CD4-positive, alpha-beta T cell treated with Interferon gamma for 1 hour (primary cell): ENCODE results near the gene CAMK2A.

Experiments used
- DNase-seq: peaks from one replicate; pipeline ENCODE4 v3.0.0-alpha.2; 2020

CAMK2A gene

GRCh38 chr5:150315245-150315644, 25.7 kb upstream of the CAMK2A start:
- DNase-seq: no peak

DNA sequence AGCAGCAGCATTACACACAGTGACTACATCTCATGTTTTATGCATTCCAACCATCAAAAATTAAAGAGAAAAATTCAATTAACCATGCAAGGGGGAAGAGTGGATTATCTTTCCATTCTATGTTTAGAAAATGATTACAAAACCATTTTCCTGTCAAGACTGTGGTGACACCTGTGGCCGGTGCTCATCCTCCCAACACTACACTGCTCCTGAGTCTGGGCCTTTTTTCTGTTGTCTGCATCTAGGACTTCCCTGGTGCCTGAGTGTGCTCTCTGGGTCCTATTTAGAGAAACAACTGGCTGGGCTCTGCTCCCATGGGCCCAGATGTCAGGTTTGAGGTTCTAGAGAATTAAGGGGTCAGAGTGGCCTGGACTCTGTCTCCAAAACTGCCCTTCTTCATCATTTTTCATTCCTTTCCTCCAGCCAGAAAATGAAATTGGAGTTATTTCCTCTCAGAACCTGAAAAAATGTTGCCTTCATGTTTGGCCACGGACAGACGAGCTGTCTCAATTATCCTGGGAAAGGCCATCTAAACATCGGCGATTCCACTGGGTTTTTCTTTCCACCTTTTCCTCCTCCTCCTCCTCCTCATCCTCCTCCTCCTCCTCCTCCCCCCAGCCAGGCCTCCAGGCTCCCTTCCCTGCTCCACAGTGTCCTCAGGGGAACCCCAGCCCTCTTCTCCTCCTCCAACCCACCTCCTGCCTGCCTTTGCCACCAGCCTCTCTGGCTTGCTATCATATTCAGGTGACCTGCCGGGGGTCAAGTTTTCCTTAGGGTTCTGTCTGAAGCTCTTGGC, 24.5 kb upstream of the CAMK2A start:
- DNase-seq: no peak

- DNase-seq: no peak
Observed at GRCh38 chr5:150313501-150313900, 23.9 kb upstream of the CAMK2A start.

- DNase-seq: no peak
Observed at GRCh38 chr5:150312518-150312917, 22.9 kb upstream of the CAMK2A start.

- no peak for DNase-seq
Observed at GRCh38 chr5:150311015-150311692, 21.6 kb upstream of the CAMK2A start.

- DNase-seq: no peak
Observed at GRCh38 chr5:150310246-150310645, 20.7 kb upstream of the CAMK2A start.

DNA sequence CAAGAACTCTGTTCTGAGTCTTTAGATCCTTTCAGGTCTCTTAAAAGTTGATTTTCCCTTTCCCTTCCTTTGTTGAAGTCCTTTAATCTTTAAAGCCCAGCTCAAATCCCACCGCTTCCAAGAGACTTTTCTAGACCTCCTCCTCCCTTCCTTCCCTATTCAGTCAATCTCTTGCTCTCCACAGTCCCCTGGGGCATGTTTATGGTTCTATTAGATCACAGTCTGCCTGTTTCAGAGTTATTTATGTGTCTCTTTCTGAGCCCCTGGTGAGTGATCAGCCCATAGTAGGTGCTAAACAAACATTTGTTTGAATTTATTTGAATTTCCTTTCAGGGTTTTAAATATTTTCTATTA, 20.3 kb upstream of the CAMK2A start:
- no peak for DNase-seq

DNA sequence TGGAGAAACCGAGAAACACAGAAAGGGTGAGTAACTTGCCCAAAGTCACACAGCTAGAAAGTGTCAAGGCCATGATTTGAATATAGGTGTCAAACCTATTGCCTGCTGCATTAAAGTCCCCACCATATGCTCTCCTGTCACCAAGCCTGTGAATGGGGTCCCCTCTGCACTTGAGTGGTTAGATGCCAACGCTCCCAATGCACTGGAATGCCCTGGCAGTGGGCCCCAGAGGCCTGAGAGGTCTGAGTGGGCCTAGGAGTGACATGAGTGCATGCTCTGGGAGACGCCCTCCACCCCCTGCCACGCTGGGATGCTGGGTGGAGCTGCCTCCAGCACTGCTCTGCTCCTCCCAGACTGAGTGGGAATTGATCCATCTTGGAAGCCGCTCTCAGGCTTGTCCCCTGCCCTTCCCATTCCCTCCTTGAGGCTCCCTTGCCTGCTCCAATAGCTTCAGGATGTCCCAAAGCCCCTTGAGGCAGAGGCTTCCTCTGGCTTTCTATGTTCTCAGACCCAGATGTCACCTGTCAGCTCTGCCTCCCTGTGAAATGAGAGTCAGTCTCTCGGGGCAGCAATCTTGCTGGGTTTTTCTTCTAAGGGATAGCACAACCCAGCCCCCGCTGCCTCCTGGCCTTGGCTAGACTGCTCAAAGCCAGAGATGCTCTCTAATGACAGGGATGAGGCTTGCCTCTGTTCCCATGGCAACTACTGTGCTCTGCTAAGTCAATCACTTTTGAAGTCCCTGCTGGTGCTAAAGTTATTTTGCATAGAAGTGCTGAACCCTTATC, 19.7 kb upstream of the CAMK2A start:
- no peak for DNase-seq

GRCh38 chr5:150307617-150308426, 18.2 kb upstream of the CAMK2A start:
- DNase-seq: no peak

DNA sequence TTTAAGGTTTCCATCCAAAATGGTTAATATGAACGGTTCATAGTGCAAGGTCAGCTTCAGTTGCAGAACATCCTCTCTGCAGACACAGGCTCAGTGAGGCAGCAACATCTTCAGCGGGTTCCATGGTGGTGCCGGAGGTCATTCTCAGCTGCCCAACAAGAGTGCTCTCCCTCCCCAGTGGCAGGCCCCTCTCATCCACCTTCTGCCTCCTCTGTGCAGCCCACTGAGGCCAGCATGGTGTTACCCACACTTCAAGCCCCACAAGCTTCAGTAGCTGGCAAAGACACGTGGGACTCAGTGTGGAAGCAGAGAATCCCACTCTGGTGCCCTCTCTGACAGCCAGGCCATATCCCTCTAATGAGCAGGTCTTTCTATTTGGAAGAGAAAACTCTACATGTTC, 17.2 kb upstream of the CAMK2A start:
- DNase-seq: no peak

- no peak for DNase-seq
Observed at GRCh38 chr5:150305557-150305956, 16.0 kb upstream of the CAMK2A start.

GRCh38 chr5:150305095-150305494, 15.5 kb upstream of the CAMK2A start:
- no peak for DNase-seq

- no peak for DNase-seq
Observed at GRCh38 chr5:150304481-150305081, 15.0 kb upstream of the CAMK2A start.

DNA sequence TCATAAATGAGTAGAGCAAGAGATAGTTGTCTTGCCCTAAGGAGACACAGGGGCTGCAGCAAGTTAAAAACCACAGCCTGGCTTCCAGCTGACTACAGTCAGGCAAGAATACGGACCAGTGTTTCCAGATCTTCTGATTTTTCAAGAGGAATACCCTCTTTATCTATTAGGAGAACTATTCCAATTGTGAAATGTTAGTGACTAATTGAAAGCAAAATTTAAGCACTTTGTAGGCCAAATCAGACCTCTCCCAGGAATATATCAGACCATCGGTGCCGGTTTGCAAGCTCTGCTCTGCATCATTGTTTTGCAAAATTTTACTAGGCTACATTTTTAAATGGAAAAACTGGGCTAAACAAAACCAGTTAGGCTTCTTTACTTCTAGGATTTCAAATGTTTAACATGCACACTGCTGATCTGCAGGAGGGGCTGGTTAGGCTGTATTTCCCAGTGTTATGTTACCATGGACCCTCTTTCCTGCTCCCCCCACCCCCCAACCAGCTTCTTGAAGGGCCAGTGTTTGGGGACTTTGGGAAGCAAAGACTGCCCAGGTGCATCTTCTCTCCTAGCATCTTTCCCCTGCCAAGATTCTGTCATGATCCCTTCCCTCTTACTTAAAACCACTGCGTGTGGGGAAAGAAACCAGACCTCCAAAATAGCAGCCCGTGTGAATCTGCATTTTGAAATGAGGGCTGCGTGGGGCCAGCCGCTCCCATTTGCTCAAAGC, 14.2 kb upstream of the CAMK2A start:
- DNase-seq: no peak

GRCh38 chr5:150303070-150303615, 13.6 kb upstream of the CAMK2A start:
- no peak for DNase-seq

DNA sequence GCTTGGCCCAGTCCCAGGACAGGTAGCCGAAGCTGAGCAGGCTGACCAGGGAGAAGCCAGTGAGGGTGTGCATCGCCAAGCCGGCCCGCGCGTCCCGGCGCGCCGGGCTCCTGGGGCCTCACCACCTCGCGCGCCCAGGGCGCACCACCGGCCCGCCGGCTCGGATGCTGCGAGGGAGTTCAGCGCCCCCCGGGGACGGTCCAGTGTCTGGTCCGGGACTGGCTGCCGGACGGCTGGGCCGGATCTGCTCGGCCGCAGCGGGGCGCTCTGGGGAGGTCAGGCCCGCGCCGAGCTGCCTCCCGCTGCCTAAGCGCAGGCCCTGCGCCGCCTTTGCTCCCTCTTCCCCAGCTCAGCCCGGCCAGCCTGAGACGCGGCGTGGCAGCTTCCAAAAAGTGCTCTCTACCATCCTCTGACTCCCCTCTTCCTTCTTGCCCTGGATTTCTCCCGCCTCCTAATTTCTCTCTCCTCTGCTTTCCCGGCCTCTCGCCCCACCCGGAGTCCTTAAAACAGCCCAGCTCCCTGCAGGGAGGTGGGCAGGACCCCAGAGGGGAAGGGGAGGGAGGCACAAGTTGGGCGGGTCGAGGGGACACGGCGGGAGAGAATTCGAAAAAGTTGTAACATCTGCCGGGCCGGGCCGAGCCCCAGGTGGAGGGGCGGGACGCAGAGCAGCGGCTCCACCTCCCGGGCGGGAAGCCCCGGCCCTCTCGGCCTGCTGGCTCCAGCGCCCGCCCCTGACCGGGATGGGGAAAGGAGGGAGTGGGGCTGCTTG, 12.9 kb upstream of the CAMK2A start, which contains the start of gene ARSI:
Gene ARSI (minus strand): TSS at position 605 of the 769 bp plus-strand sequence. CDS start 532 bp downstream, at position 73.
- DNase-seq: no peak

GRCh38 chr5:150301901-150302300, 12.3 kb upstream of the CAMK2A start:
- DNase-seq: no peak

GRCh38 chr5:150301170-150301505, 11.6 kb upstream of the CAMK2A start:
- no peak for DNase-seq

DNA sequence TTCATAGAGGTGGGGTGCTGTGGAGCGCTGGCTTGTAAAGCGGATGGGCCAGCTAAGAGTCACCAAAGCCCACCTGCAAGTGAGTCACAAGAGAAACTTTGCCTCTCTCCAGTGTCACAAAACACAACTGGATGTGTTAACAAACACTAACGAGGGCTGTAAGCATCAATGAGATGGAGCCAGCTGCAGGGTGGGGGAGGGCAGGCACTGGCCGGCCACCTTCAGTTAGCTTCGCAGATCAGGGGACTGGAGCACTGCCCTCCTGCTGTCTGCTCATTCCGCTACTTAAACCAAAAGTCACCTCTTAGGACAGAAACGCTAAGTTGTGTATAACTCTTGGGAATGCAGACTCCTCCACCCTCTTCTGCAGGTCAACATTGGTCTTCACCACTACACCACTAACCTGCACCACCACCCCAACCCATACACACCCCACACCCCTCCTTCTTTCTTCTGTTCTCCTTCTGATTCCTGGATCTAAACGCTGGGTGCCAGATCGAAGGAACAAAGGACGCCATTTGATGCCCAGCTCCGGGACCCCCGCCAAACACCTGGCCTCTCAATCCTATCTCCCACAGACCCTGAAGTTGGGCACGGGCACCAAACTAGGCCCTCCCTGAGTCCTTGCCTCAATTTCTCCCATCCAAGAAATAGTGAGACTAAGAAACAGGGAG, 11.1 kb upstream of the CAMK2A start:
- DNase-seq: no peak
